ENCODE measurements around the gene NSD2. TPM values are rescaled to one million over a fixed set of nuclear protein-coding genes. Genes with fewer than 3 reads are reported as not detected.

NSD2 gene
- total and polyA plus RNA-seq, 3 donors from 2014 or later: 108 to 144 (median 124) TPM

GRCh38 chr4:1964971-1965370, 93.8 kb downstream of the NSD2 start:
- no peak for DNase-seq
- WGBS, 2 donors: 86 to 96% methylated on average over 1 of the region's 1 CpG
- no peaks in the 10 kb centered on the region for H3K27me3 ChIP-seq
- intact Hi-C loops (cut with DNase I; ENCODE audit: low total_unique reads): no loop called here
- H3K4me3 ChIP-seq: no peak overlapping the region
- no peak for TF ChIP-seq CTCF (IDR thresholded peaks at IDR 0.05)
- TF ChIP-seq POLR2A (IDR thresholded peaks at IDR 0.05): no peak
- H3K27ac ChIP-seq: no peak overlapping the region
- peaks cover 3% of the 10 kb centered on the region for H3K4me1 ChIP-seq
- H3K9me3 ChIP-seq: no peaks in the 10 kb centered on the region
- H3K36me3 ChIP-seq (ENCODE audit: low read depth, missing control alignments): no peaks in the 10 kb centered on the region

GRCh38 chr4:1967512-1968149, 96.4 kb downstream of the NSD2 start:
- no peaks in the 10 kb centered on the region for H3K4me1 ChIP-seq
- intact Hi-C loops (cut with DNase I; ENCODE audit: low total_unique reads): no loop called here
- WGBS, 2 donors: 76 to 78% methylated on average over 5 of the region's 5 CpGs

GRCh38 chr4:1968686-1969295, 97.6 kb downstream of the NSD2 start:
- 89 to 95% methylated on average over 7 of the region's 7 CpGs for WGBS, 2 donors
- no peaks in the 10 kb centered on the region for H3K36me3 ChIP-seq (ENCODE audit: low read depth, missing control alignments)
- no peaks in the 10 kb centered on the region for H3K27me3 ChIP-seq
- peak overlapping the region in 1 of 2 donors; percentile 24 for H3K27ac ChIP-seq
- DNase-seq: no peak
- intact Hi-C loops (cut with DNase I; ENCODE audit: low total_unique reads): no loop called here
- H3K9me3 ChIP-seq: no peaks in the 10 kb centered on the region
- no peak overlapping the region for H3K4me3 ChIP-seq
- H3K4me1 ChIP-seq: no peaks in the 10 kb centered on the region
- TF ChIP-seq POLR2A (IDR thresholded peaks at IDR 0.05): no peak
- TF ChIP-seq CTCF (IDR thresholded peaks at IDR 0.05): no peak

More at GRCh38 chr4:1967512-1968149, 96.4 kb downstream of the NSD2 start:
- Histone ChIP-seq H3K27me3 (no peaks in the 10 kb centered on the region), H3K9me3 (no peaks in the 10 kb centered on the region), H3K4me3 (no peak overlapping the region), H3K36me3 (ENCODE audit: low read depth, missing control alignments) (no peaks in the 10 kb centered on the region), H3K27ac (no peak overlapping the region)
- no peak for TF ChIP-seq POLR2A (IDR thresholded peaks at IDR 0.05)
- no peak for TF ChIP-seq CTCF (IDR thresholded peaks at IDR 0.05)
- DNase-seq: no peak

- no peaks in the 10 kb centered on the region for H3K9me3 ChIP-seq
- DNase-seq: no peak
- no peaks in the 10 kb centered on the region for H3K4me1 ChIP-seq
- no peak overlapping the region for H3K27ac ChIP-seq
- TF ChIP-seq CTCF (IDR thresholded peaks at IDR 0.05) (no peak), POLR2A (IDR thresholded peaks at IDR 0.05) (no peak)
- intact Hi-C loops (cut with DNase I; ENCODE audit: low total_unique reads): no loop called here
- 93% methylated on average over 16 to 17 of the region's 17 CpGs for WGBS, 2 donors
- H3K4me3 ChIP-seq: no peak overlapping the region
- H3K27me3 ChIP-seq: no peaks in the 10 kb centered on the region
- H3K36me3 ChIP-seq (ENCODE audit: low read depth, missing control alignments): no peaks in the 10 kb centered on the region
These were observed 98.9 kb downstream of the NSD2 start for GRCh38 chr4:1969928-1970723.

Data from testis (tissue), 3 donors.